ENCODE measurements around the gene LIN7A. TPM values are rescaled to one million over a fixed set of nuclear protein-coding genes. Genes with fewer than 3 reads are reported as not detected.

The LIN7A gene
- total RNA-seq, 3 donors from 2014 or later = 0.36 to 4.1 (median 3.1) TPM

- no peaks in the 10 kb centered on the region for H3K36me3 ChIP-seq (ENCODE audit: low read depth)
- ATAC-seq (no peak), DNase-seq (no peak)
- no peak for TF ChIP-seq CTCF (IDR thresholded peaks at IDR 0.05)
- H3K4me1 ChIP-seq (ENCODE audit: low read depth) = no peaks in the 10 kb centered on the region
- intact Hi-C loops (cut with DNase I, micrococcal nuclease) = no loop called here
- H3K4me3 ChIP-seq = no peak overlapping the region
- no peaks in the 10 kb centered on the region for H3K9me3 ChIP-seq
These were observed 8.9 kb upstream of the LIN7A start for GRCh38 chr12:80946591-80946990.

- H3K9me3 ChIP-seq = no peaks in the 10 kb centered on the region
- no peak overlapping the region for H3K4me3 ChIP-seq
- intact Hi-C loops (cut with DNase I, micrococcal nuclease) = no loop called here
- no peaks in the 10 kb centered on the region for H3K4me1 ChIP-seq (ENCODE audit: low read depth)
- TF ChIP-seq CTCF (IDR thresholded peaks at IDR 0.05) = no peak
- H3K36me3 ChIP-seq (ENCODE audit: low read depth) = no peaks in the 10 kb centered on the region
- DNase-seq = no peak
- ATAC-seq = peak; percentile 39
These were observed 5.6 kb upstream of the LIN7A start for GRCh38 chr12:80943338-80943737.

- H3K4me1 ChIP-seq (ENCODE audit: low read depth) = no peaks in the 10 kb centered on the region
- intact Hi-C loops (cut with DNase I, micrococcal nuclease) = no loop called here
- ATAC-seq (no peak), DNase-seq (no peak)
- H3K4me3 ChIP-seq = no peak overlapping the region
- no peaks in the 10 kb centered on the region for H3K36me3 ChIP-seq (ENCODE audit: low read depth)
- TF ChIP-seq CTCF (IDR thresholded peaks at IDR 0.05) = no peak
- no peaks in the 10 kb centered on the region for H3K9me3 ChIP-seq
These were observed 4.2 kb upstream of the LIN7A start for GRCh38 chr12:80941916-80942315.

- H3K4me1 ChIP-seq (ENCODE audit: low read depth) = no peaks in the 10 kb centered on the region
- intact Hi-C loops (cut with DNase I, micrococcal nuclease) = no loop called here
- no peak for TF ChIP-seq CTCF (IDR thresholded peaks at IDR 0.05)
- ATAC-seq = no peak
- H3K36me3 ChIP-seq (ENCODE audit: low read depth) = no peaks in the 10 kb centered on the region
- no peaks in the 10 kb centered on the region for H3K9me3 ChIP-seq
- H3K4me3 ChIP-seq = no peak overlapping the region
- DNase-seq = no peak
These were observed 1.7 kb upstream of the LIN7A start for GRCh38 chr12:80939231-80939950.

GRCh38 chr12:80938397-80938796 lies 663 bp upstream of the LIN7A start:
- Histone ChIP-seq H3K4me1 (ENCODE audit: low read depth) (no peaks in the 10 kb centered on the region), H3K4me3 (no peak overlapping the region), H3K36me3 (ENCODE audit: low read depth) (no peaks in the 10 kb centered on the region), H3K9me3 (no peaks in the 10 kb centered on the region)
- ATAC-seq = no peak
- DNase-seq = no peak
- TF ChIP-seq CTCF (IDR thresholded peaks at IDR 0.05) = no peak
- intact Hi-C loops (cut with DNase I, micrococcal nuclease) = no loop called here
